Activated CD4-positive, alpha-beta T cell treated with anti-CD3 and anti-CD28 coated beads for 36 hours (primary cell): ENCODE data around the gene ARFGEF2. TPM values are rescaled to one million over a fixed set of nuclear protein-coding genes. Genes with fewer than 3 reads are reported as not detected.
"Not testable (repeated sequence)": the region's sequence is repeated elsewhere in the genome, so short reads cannot be mapped to it uniquely, and the experiment has no call there.

Source experiments
- ATAC-seq: fragments of 200-7000 bp; cut with Tn5 transposase; one replicate; pipeline ENCODE4 v1.10.0; 2021; ENCODE audit warnings: mild to moderate bottlenecking, moderate library complexity
- CTCF ChIA-PET: fragments of 350-600 bp; sonication (Branson Sonifier 250); formaldehyde crosslinking; loops from one replicate; lab custom pipeline; 2021; ENCODE audit warnings: antibody characterized with exemption; lab: Charles Lee
- POLR2A ChIA-PET: fragments of 350-600 bp; sonication (Branson Sonifier 250); formaldehyde crosslinking; loops from one replicate; lab custom pipeline; 2021; ENCODE audit warnings: antibody characterized with exemption, inconsistent platforms; lab: Charles Lee
- DNase-seq: peaks from one replicate; pipeline ENCODE4 v3.0.0-alpha.2; 2020
- H3K27ac Mint-ChIP-seq: one replicate; pipeline ENCODE4 v1.8.0; 2021; ENCODE audit warnings: mixed read lengths
- H3K27me3 Mint-ChIP-seq: one replicate; pipeline ENCODE4 v1.8.0; 2021; ENCODE audit warnings: mixed read lengths
- H3K36me3 Mint-ChIP-seq: one replicate; pipeline ENCODE4 v1.8.0; 2021; ENCODE audit warnings: low read depth, mixed read lengths
- H3K4me1 Mint-ChIP-seq: one replicate; pipeline ENCODE4 v1.8.0; 2021; ENCODE audit warnings: mixed read lengths
- H3K4me3 Mint-ChIP-seq: one replicate; pipeline ENCODE4 v1.8.0; 2021; ENCODE audit warnings: mild to moderate bottlenecking, moderate library complexity, mixed read lengths
- H3K9me3 Mint-ChIP-seq: one replicate; pipeline ENCODE4 v1.8.0; 2021; ENCODE audit warnings: low read depth, mixed read lengths
- intact Hi-C, 2 experiments: fragments of 100-400 bp; cut with DNase I in 1 of 2; cut with micrococcal nuclease in 1 of 2; formaldehyde crosslinking; loops; one replicate each; pipeline versions ENCODE4 v1.14.2 to v1.15.1; 2022 to 2024; cut with DNase I, micrococcal nuclease
- total RNA-seq, 2 experiments: library from RNA; stranded (reverse); gene quantifications; one replicate each; pipeline ENCODE4 v1.2.3, GENCODE V29; 2021

Gene ARFGEF2
- total RNA-seq, 2 experiments from 2014 or later: 19.3 to 20.5 TPM

DNA sequence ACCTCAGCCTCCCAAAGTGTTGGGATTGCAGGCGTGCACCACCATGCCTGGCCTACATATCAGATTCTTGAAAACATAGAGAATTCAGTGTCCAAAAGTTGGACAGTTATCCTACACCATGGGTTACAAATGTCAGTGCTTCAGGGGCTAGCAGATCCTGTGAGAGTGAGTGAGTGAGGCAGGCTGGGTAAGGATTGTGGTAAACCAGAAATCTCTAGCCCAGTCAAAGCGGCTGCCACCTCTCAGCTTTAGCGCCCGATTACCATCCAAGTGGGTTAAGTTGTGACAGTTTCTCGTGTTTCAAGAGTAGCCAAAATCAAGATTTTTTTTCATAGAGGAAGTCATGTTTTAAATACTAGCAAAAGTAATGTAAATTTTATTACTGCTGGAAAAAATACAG is 102.7 kb downstream of the ARFGEF2 start:
- peaks cover 30% of the 10 kb centered on the region for H3K36me3 Mint-ChIP-seq
- ChIA-PET CTCF (no interaction called here), POLR2A (no interaction called here)
- no peak overlapping the region for H3K4me3 Mint-ChIP-seq
- H3K27ac Mint-ChIP-seq: no peak overlapping the region
- ATAC-seq: no peak
- intact Hi-C loops: no loop called here
- no peak for DNase-seq
- no peaks in the 10 kb centered on the region for H3K27me3 Mint-ChIP-seq
- H3K9me3 Mint-ChIP-seq: no peaks in the 10 kb centered on the region
- no peaks in the 10 kb centered on the region for H3K4me1 Mint-ChIP-seq

- H3K9me3 Mint-ChIP-seq, H3K27me3 Mint-ChIP-seq, DNase-seq, H3K27ac Mint-ChIP-seq, ATAC-seq, H3K4me1 Mint-ChIP-seq, H3K4me3 Mint-ChIP-seq, intact Hi-C loops, POLR2A ChIA-PET: not testable (repeated sequence)
- peaks cover 31% of the 10 kb centered on the region for H3K36me3 Mint-ChIP-seq
- CTCF ChIA-PET: interaction anchor here (1.1 kb wide), 1 partner anchor 191 kb away, joined by 3 read pairs; the partner anchor contains the start of gene DDX27
Measured at GRCh38 chr20:49028177-49028576, 106.7 kb downstream of the ARFGEF2 start.

DNA sequence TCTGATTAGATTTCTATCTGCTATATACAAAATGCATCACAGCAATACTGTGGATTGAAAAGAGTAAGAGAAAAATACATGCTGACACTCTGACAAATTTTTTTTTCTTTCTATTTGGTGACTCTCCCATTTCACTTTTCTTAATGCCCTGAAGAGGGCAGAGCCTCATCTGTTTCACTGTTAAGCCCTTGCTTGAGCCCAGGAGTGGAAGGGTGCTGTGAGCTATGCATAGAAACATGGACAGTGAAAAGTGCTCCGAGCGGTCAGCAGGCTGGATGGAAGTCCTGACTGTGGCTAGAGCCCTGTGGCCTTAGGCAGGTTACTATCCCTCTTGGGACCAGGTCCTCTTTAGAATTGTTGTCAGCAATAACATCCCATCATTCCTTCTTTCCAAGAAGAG is 107.2 kb downstream of the ARFGEF2 start:
- Mint-ChIP-seq H3K36me3 (peaks cover 35% of the 10 kb centered on the region), H3K9me3 (no peaks in the 10 kb centered on the region), H3K4me3 (no peak overlapping the region), H3K27ac (no peak overlapping the region), H3K27me3 (no peaks in the 10 kb centered on the region), H3K4me1 (no peaks in the 10 kb centered on the region)
- ChIA-PET POLR2A (no interaction called here), CTCF (interaction anchor here (1.1 kb wide), 1 partner anchor 190 kb away, joined by 3 read pairs; the partner anchor contains the start of gene DDX27)
- ATAC-seq (no peak), DNase-seq (no peak)
- intact Hi-C loops: no loop called here

- POLR2A ChIA-PET: no interaction called here
- DNase-seq (no peak), ATAC-seq (no peak)
- H3K4me1 Mint-ChIP-seq: no peaks in the 10 kb centered on the region
- no peak overlapping the region for H3K4me3 Mint-ChIP-seq
- H3K36me3 Mint-ChIP-seq: peaks cover 35% of the 10 kb centered on the region
- no peaks in the 10 kb centered on the region for H3K27me3 Mint-ChIP-seq
- CTCF ChIA-PET: interaction anchor here (1.1 kb wide), 1 partner anchor 190 kb away, joined by 3 read pairs; the partner anchor contains the start of gene DDX27
- intact Hi-C loops: no loop called here
- no peaks in the 10 kb centered on the region for H3K9me3 Mint-ChIP-seq
- no peak overlapping the region for H3K27ac Mint-ChIP-seq
Measured at GRCh38 chr20:49029203-49029602, 107.7 kb downstream of the ARFGEF2 start.

- no peaks in the 10 kb centered on the region for H3K9me3 Mint-ChIP-seq
- POLR2A ChIA-PET: interaction anchor here (0.7 kb wide), 1 partner anchor 159 kb away, joined by 3 read pairs; no protein-coding TSS in a partner anchor
- ATAC-seq (no peak), DNase-seq (no peak)
- H3K27me3 Mint-ChIP-seq: no peaks in the 10 kb centered on the region
- peaks cover 28% of the 10 kb centered on the region for H3K36me3 Mint-ChIP-seq
- intact Hi-C loops: no loop called here
- no peak overlapping the region for H3K27ac Mint-ChIP-seq
- CTCF ChIA-PET: interaction anchor here (0.6 kb wide), 1 partner anchor 23 kb away, joined by 3 read pairs; no protein-coding TSS in a partner anchor
- H3K4me1 Mint-ChIP-seq: no peaks in the 10 kb centered on the region
- H3K4me3 Mint-ChIP-seq: no peak overlapping the region
Measured at GRCh38 chr20:49030954-49031619, 109.6 kb downstream of the ARFGEF2 start.

DNA sequence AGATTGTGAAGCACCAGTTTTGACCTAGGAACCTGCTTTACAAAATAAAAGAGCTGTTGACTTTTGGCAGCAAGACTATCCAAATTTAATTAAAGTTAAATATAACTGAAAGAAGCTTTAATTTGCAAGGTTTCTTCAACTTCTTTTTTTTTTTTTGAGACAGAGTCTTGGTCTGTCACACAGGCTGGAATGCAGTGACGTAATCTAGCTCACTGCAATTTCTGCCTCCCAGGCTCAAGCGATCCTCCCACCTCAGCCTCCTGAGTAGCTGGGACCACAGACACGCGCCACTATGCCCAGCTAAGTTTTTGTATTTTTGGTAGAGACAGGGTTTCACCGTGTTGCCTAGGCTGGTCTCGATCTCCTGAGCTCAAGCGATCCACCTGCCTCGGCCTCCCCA is 110.9 kb downstream of the ARFGEF2 start:
- H3K9me3 Mint-ChIP-seq: no peaks in the 10 kb centered on the region
- CTCF ChIA-PET: interaction anchor here (0.9 kb wide), 1 partner anchor 100 kb away, joined by 3 read pairs; no protein-coding TSS in a partner anchor
- intact Hi-C loops: no loop called here
- H3K4me1 Mint-ChIP-seq: peaks cover 4% of the 10 kb centered on the region
- POLR2A ChIA-PET: no interaction called here
- DNase-seq (no peak), ATAC-seq (no peak)
- no peaks in the 10 kb centered on the region for H3K27me3 Mint-ChIP-seq
- no peak overlapping the region for H3K27ac Mint-ChIP-seq
- H3K4me3 Mint-ChIP-seq: no peak overlapping the region
- peaks cover 28% of the 10 kb centered on the region for H3K36me3 Mint-ChIP-seq

- H3K36me3 Mint-ChIP-seq: peaks cover 19% of the 10 kb centered on the region
- ChIA-PET CTCF (no interaction called here), POLR2A (no interaction called here)
Measured at GRCh38 chr20:49034070-49034732, 112.7 kb downstream of the ARFGEF2 start.

GRCh38 chr20:49037962-49038387 is 116.5 kb downstream of the ARFGEF2 start:
- intact Hi-C loops: no loop called here
- Mint-ChIP-seq H3K27ac (peak overlapping the region; percentile 44), H3K36me3 (peaks cover 10% of the 10 kb centered on the region), H3K27me3 (no peaks in the 10 kb centered on the region), H3K4me1 (peaks cover 18% of the 10 kb centered on the region), H3K4me3 (peak overlapping the region; percentile 20), H3K9me3 (no peaks in the 10 kb centered on the region)
- CTCF ChIA-PET: interaction anchor here (0.6 to 2.1 kb wide), 5 partner anchors 12 to 384 kb away, joined by 3 to 6 read pairs (median 4); no protein-coding TSS in a partner anchor
- peak; percentile 45 for DNase-seq
- POLR2A ChIA-PET: interaction anchor here (0.6 to 1.1 kb wide), 2 partner anchors 9 to 11 kb away, joined by 3 to 11 read pairs; partner anchors contain the start of gene CSE1L
- ATAC-seq: peak; percentile 80

More at GRCh38 chr20:49034070-49034732, 112.7 kb downstream of the ARFGEF2 start:
- DNase-seq (no peak), ATAC-seq (no peak)
- H3K27me3 Mint-ChIP-seq: no peaks in the 10 kb centered on the region
- intact Hi-C loops: no loop called here
- H3K4me1 Mint-ChIP-seq: peaks cover 16% of the 10 kb centered on the region
- no peak overlapping the region for H3K4me3 Mint-ChIP-seq
- H3K27ac Mint-ChIP-seq: no peak overlapping the region
- H3K9me3 Mint-ChIP-seq: no peaks in the 10 kb centered on the region

GRCh38 chr20:49039854-49040253 is 118.3 kb downstream of the ARFGEF2 start:
- Mint-ChIP-seq H3K27me3 (no peaks in the 10 kb centered on the region), H3K4me1 (peaks cover 18% of the 10 kb centered on the region), H3K9me3 (no peaks in the 10 kb centered on the region), H3K27ac (no peak overlapping the region), H3K36me3 (peaks cover 2% of the 10 kb centered on the region), H3K4me3 (no peak overlapping the region)
- intact Hi-C loops: no loop called here
- POLR2A ChIA-PET: no interaction called here
- CTCF ChIA-PET: no interaction called here
- DNase-seq (no peak), ATAC-seq (no peak)

DNA sequence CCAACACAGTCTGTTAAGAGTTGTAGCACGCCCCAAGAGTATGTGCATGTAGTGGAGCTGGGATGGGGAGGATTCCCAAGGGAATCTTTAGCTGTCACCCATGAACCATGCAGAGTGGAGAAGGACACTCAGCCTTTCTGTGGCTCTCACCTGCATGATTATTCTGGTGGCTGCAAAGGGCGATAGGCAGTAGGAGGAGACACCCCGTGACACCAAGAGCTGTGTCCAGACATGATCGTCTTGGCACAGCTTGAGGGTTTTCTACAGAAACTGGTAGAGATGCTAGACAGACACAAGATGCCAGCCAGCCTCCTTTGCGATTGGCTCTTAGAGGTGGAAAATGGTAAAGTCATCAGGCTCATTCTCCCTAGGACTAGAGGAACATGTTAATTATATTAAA is 121.5 kb downstream of the ARFGEF2 start:
- Mint-ChIP-seq H3K27ac (no peak overlapping the region), H3K36me3 (peaks cover 9% of the 10 kb centered on the region), H3K4me3 (no peak overlapping the region), H3K4me1 (peaks cover 17% of the 10 kb centered on the region), H3K27me3 (no peaks in the 10 kb centered on the region), H3K9me3 (no peaks in the 10 kb centered on the region)
- no peak for ATAC-seq
- intact Hi-C loops: no loop called here
- ChIA-PET CTCF (interaction anchor here (0.7 kb wide), 1 partner anchor 399 kb away, joined by 3 read pairs; no protein-coding TSS in a partner anchor), POLR2A (no interaction called here)
- no peak for DNase-seq

DNA sequence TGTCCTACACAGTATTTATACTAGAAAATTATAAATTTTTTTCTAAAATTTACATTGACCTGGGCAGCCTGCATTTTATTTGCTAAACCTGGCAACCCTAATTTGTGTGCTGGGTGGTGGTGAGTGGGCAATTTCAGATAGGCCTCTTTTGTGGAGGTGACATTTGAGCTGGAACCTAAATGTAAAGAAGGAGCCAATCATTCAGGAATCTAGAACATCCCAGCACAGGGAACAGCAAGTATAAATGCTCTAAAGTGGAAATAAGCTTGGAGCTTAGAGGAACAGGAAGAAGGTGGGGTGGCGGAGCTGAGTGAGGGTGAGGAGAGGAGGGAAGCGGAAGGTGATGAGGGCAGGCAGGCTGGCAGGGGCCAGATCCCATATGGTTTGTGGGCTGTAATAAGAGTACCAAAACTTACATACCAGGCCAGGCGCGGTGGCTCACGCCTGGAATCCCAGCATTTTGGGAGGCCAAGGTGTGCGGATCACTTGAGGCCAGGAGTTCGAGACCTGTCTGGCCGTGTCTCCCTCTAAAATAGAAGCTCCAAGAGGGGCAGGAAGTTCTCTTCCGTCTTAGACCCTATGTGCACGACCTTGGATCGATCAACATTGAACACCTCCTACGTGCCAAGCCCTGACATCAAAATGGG is 124.1 kb downstream of the ARFGEF2 start:
- ChIA-PET CTCF (interaction anchor here (0.5 to 1.7 kb wide), 4 partner anchors 9 to 843 kb away, joined by 3 to 6 read pairs (median 3); no protein-coding TSS in a partner anchor), POLR2A (interaction anchor here (0.6 to 1.9 kb wide), 5 partner anchors 8 to 902 kb away, joined by 3 to 11 read pairs (median 7); partner anchors contain the start of gene DDX27)
- Mint-ChIP-seq H3K9me3 (no peaks in the 10 kb centered on the region), H3K27me3 (no peaks in the 10 kb centered on the region), H3K36me3 (peaks cover 28% of the 10 kb centered on the region), H3K4me3 (peak overlapping the region; percentile 97), H3K27ac (peak overlapping the region; percentile 99), H3K4me1 (peaks cover 25% of the 10 kb centered on the region)
- peak; percentile 6 for ATAC-seq
- peak; percentile 58 for DNase-seq
- intact Hi-C loops: loop anchor here (1.0 to 5.0 kb wide), 8 partner anchors 123 to 869 kb away; partner anchors contain the start of genes ARFGEF2 (in 2 of the 2), DDX27 (in 2 of the 2), STAU1 (in 2 of the 2) and SPATA2 (in 1 of the 2)
